H9 (cell line): ENCODE data around the gene MATK. TPM values are rescaled to one million over a fixed set of nuclear protein-coding genes. Genes with fewer than 3 reads are reported as not detected.

Experiments used
- DNase-seq: peaks from one replicate; pipeline ENCODE4 v3.0.0-alpha.2; 2017
- H2AFZ ChIP-seq: one replicate; pipeline ENCODE4 v1.6.1; 2013; ENCODE audit warnings: mild to moderate bottlenecking, low read length, control low read depth, moderate library complexity
- H2AK5ac ChIP-seq: 2 replicates; pipeline ENCODE4 v1.6.1; 2013; ENCODE audit warnings: low read length, control low read depth, mixed read lengths; ENCODE audit not compliant: insufficient read length
- H2BK120ac ChIP-seq: one replicate; pipeline ENCODE4 v1.6.1; 2013; ENCODE audit warnings: low read depth, mild to moderate bottlenecking, low read length, control low read depth, inconsistent platforms; ENCODE audit not compliant: poor library complexity, severe bottlenecking
- H2BK12ac ChIP-seq: 2 replicates; pipeline ENCODE4 v1.6.1; 2013; ENCODE audit warnings: low read length, control low read depth, mixed read lengths, low read depth; ENCODE audit not compliant: insufficient read length
- H2BK15ac ChIP-seq: 2 replicates; pipeline ENCODE4 v1.6.1; 2013; ENCODE audit warnings: low read depth, low read length, control low read depth
- H2BK20ac ChIP-seq: one replicate; pipeline ENCODE4 v1.6.1; 2013; ENCODE audit warnings: low read depth, mild to moderate bottlenecking, low read length, control low read depth, inconsistent platforms; ENCODE audit not compliant: poor library complexity, severe bottlenecking
- H2BK5ac ChIP-seq: 2 replicates; pipeline ENCODE4 v1.6.1; 2013; ENCODE audit warnings: low read length, control low read depth, mixed read lengths; ENCODE audit not compliant: insufficient read length
- H3K14ac ChIP-seq: 2 replicates; pipeline ENCODE4 v1.6.1; 2013; ENCODE audit warnings: low read length, control low read depth; ENCODE audit not compliant: insufficient read depth
- H3K18ac ChIP-seq: 2 replicates; pipeline ENCODE4 v1.6.1; 2013; ENCODE audit warnings: low read depth, mild to moderate bottlenecking, mixed read lengths, low read length, control low read depth; ENCODE audit not compliant: insufficient read length
- H3K23ac ChIP-seq: 2 replicates; pipeline ENCODE4 v1.6.1; 2013; ENCODE audit warnings: low read length, control low read depth, mixed read lengths, low read depth; ENCODE audit not compliant: insufficient read length
- H3K23me2 ChIP-seq: 2 replicates; pipeline ENCODE4 v1.6.1; 2013; ENCODE audit warnings: low read depth, mild to moderate bottlenecking, mixed read lengths, low read length, control low read depth; ENCODE audit not compliant: insufficient read length, poor library complexity, severe bottlenecking
- H3K27ac ChIP-seq: 2 replicates; pipeline ENCODE4 v1.5.1; 2013; ENCODE audit warnings: low read length, control low read depth, mixed read lengths, low read depth; ENCODE audit not compliant: insufficient read length
- H3K27me3 ChIP-seq: 2 replicates; pipeline ENCODE4 v1.6.1; 2013; ENCODE audit warnings: low read length, control low read depth, inconsistent platforms; ENCODE audit not compliant: insufficient read depth
- H3K4ac ChIP-seq: 2 replicates; pipeline ENCODE4 v1.6.1; 2013; ENCODE audit warnings: low read depth, mild to moderate bottlenecking, control low read depth, inconsistent platforms, low read length, moderate library complexity
- H3K4me1 ChIP-seq: 2 replicates; pipeline ENCODE4 v1.6.1; 2013; ENCODE audit warnings: low read length, control low read depth, inconsistent platforms; ENCODE audit not compliant: insufficient read depth
- H3K4me2 ChIP-seq: 2 replicates; pipeline ENCODE4 v1.6.1; 2013; ENCODE audit warnings: low read length, control low read depth, mixed read lengths; ENCODE audit not compliant: insufficient read length, insufficient read depth
- H3K56ac ChIP-seq: 2 replicates; pipeline ENCODE4 v1.6.1; 2013; ENCODE audit warnings: low read depth, mild to moderate bottlenecking, mixed read lengths, low read length, control low read depth; ENCODE audit not compliant: insufficient read length
- H3K79me1 ChIP-seq: 2 replicates; pipeline ENCODE4 v1.6.1; 2013; ENCODE audit warnings: low read depth, mild to moderate bottlenecking, moderate library complexity, low read length, control low read depth, inconsistent platforms; ENCODE audit not compliant: insufficient read depth, poor library complexity, severe bottlenecking
- H3K79me2 ChIP-seq: 2 replicates; pipeline ENCODE4 v1.6.1; 2013; ENCODE audit warnings: low read length, control low read depth, inconsistent platforms; ENCODE audit not compliant: insufficient read depth
- H3K9ac ChIP-seq: 2 replicates; pipeline ENCODE4 v1.6.1; 2013; ENCODE audit warnings: low read length, control low read depth, mixed read lengths; ENCODE audit not compliant: insufficient read length; ENCODE audit errors: extremely low read depth
- H3K9me3 ChIP-seq: one replicate; pipeline ENCODE4 v1.6.1; 2013; ENCODE audit warnings: low read depth, low read length, inconsistent platforms; ENCODE audit not compliant: control insufficient read depth
- H3T11ph ChIP-seq: one replicate; pipeline ENCODE4 v1.6.1; 2013; ENCODE audit warnings: mild to moderate bottlenecking, low read length, control low read depth, inconsistent platforms
- H4K20me1 ChIP-seq: one replicate; pipeline ENCODE4 v1.6.1; 2013; ENCODE audit not compliant: control insufficient read depth, insufficient read length, insufficient read depth
- H4K5ac ChIP-seq: 2 replicates; pipeline ENCODE4 v1.6.1; 2013; ENCODE audit warnings: low read depth, mild to moderate bottlenecking, mixed read lengths, low read length, control low read depth; ENCODE audit not compliant: insufficient read length
- H4K8ac ChIP-seq: replicated peaks from 2 replicates; pipeline ENCODE4 v1.6.1; 2013; ENCODE audit warnings: low read length, control low read depth, mixed read lengths, low read depth; ENCODE audit not compliant: insufficient read length
- H4K91ac ChIP-seq: 2 replicates; pipeline ENCODE4 v1.6.1; 2013; ENCODE audit warnings: low read depth, mild to moderate bottlenecking, moderate library complexity, mixed read lengths, low read length, control low read depth; ENCODE audit not compliant: insufficient read length
- H3K27ac Mint-ChIP-seq, 3 experiments: 2 replicates in 2 of 3; 3 replicates in 1 of 3; pipeline ENCODE4 v1.8.0; 2020 to 2021; ENCODE audit warnings: mixed read lengths in 3 of 3, mild to moderate bottlenecking in 1 of 3, moderate library complexity in 1 of 3
- H3K27me3 Mint-ChIP-seq: 2 replicates; pipeline ENCODE4 v1.8.0; 2021; ENCODE audit warnings: low read depth, mild to moderate bottlenecking, moderate library complexity, mixed read lengths
- H3K36me3 Mint-ChIP-seq, 3 experiments: 2 replicates in 2 of 3; 3 replicates in 1 of 3; pipeline ENCODE4 v1.8.0; 2020 to 2021; ENCODE audit warnings: low read depth in 3 of 3, mixed read lengths in 3 of 3; ENCODE audit not compliant: insufficient read depth in 1 of 3
- H3K4me1 Mint-ChIP-seq, 2 experiments: 2 replicates each; pipeline ENCODE4 v1.8.0; 2020; ENCODE audit warnings: mixed read lengths in 2 of 2
- H3K4me3 Mint-ChIP-seq, 2 experiments: 2 replicates in 1 of 2; 3 replicates in 1 of 2; pipeline ENCODE4 v1.8.0; 2020 to 2021; ENCODE audit warnings: mild to moderate bottlenecking in 2 of 2, mixed read lengths in 2 of 2, moderate library complexity in 1 of 2
- H3K9me3 Mint-ChIP-seq, 2 experiments: 2 replicates in 1 of 2; 3 replicates in 1 of 2; pipeline ENCODE4 v1.8.0; 2020; ENCODE audit warnings: mild to moderate bottlenecking in 2 of 2, mixed read lengths in 2 of 2, moderate library complexity in 1 of 2
- CTCF ChIP-seq: fragments of 200-600 bp; sonication (generic); conservative IDR thresholded peaks from 3 replicates; pipeline ENCODE4 v1.8.0; 2021; ENCODE audit warnings: antibody characterized with exemption, mild to moderate bottlenecking
- WGBS: extraction: QIAGEN DNeasy Blood & Tissue Kit; methylation state at CpG from one replicate; pipeline ENCODE4 v1.1.7; 2013; ENCODE audit warnings: missing lambda C conversion rate, low lambda C conversion rate, mixed read lengths; ENCODE audit not compliant: insufficient read length; ENCODE audit errors: extremely low coverage; 5-methylcytosine and 5-hydroxymethylcytosine counted together
- total RNA-seq: library from RNA; stranded (reverse); gene quantifications from 2 replicates; pipeline ENCODE4 v1.2.1, GENCODE V29; 2021

Gene MATK
- total RNA-seq, 1 experiment from 2014 or later: 13.5 TPM

DNA sequence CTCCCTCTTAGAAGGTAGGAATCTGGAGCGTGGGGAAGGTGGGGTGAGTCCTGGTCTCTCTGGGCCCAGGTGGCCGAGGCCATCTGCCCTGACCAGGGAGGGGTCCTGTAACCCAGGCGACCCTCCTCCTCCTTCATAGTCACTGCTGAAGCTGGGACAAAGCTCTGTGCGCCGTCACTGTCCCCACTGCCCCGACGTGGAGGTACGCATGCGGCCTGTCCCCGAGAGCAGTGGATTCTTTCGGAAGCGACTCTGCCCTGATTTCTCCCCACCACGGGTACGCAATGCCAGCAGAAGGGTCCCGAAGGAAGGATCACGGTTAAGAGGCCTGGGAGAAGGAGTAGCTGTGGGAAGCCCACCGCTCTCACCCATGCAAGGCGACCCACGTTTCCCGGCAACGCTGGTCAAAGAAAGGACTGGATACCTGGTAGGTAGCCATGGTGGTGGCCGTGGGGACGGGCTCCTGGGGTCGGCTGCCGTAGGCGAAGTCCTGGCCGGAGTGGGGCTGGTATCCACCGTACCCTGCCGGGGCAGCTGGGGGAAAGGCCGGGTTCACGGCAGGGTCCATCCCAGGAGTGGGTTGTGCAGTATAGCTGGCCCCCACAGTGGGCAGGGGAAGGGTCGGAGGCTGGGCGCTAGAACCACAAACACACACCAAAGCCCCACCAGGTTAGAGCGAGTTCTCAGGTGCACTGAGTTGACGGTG is 48.3 kb upstream of the MATK start:
- no peaks in the 10 kb centered on the region for H3K23me2 ChIP-seq
- H4K5ac ChIP-seq: no peak overlapping the region
- H3K4me2 ChIP-seq: no peak overlapping the region
- no peak overlapping the region for H2BK120ac ChIP-seq
- no peak for DNase-seq
- H3K27ac Mint-ChIP-seq: no peak overlapping the region
- no peak for TF ChIP-seq CTCF
- H3K4ac ChIP-seq: no peak overlapping the region
- H2AFZ ChIP-seq: no peak overlapping the region
- H2BK12ac ChIP-seq: no peak overlapping the region
- no peak overlapping the region for H3K14ac ChIP-seq
- no peak overlapping the region for H3K4me3 Mint-ChIP-seq
- no peaks in the 10 kb centered on the region for H4K20me1 ChIP-seq
- no peaks in the 10 kb centered on the region for H3K4me1 Mint-ChIP-seq
- no peak overlapping the region for H2BK5ac ChIP-seq
- H2BK15ac ChIP-seq: no peak overlapping the region
- no peak overlapping the region for H2AK5ac ChIP-seq
- H3K56ac ChIP-seq: no peak overlapping the region
- H4K91ac ChIP-seq: no peak overlapping the region
- H3K36me3 Mint-ChIP-seq: peaks cover 0 to 4% (median 4%) of the 10 kb centered on the region in 3 experiments; a peak in 3 of 7 replicates
- no peaks in the 10 kb centered on the region for H3K9me3 ChIP-seq
- no peak overlapping the region for H3K18ac ChIP-seq
- H2BK20ac ChIP-seq: no peak overlapping the region
- H3T11ph ChIP-seq: no peak overlapping the region
- H3K9me3 Mint-ChIP-seq: peaks cover 13 to 14% of the 10 kb centered on the region in 2 experiments; a peak in 4 of 5 replicates
- no peaks in the 10 kb centered on the region for H3K79me2 ChIP-seq
- no CpG with 5 or more reads among the region's 35 CpGs for WGBS
- no peak overlapping the region for H3K9ac ChIP-seq
- peaks cover 11% of the 10 kb centered on the region for H3K27me3 Mint-ChIP-seq
- H3K79me1 ChIP-seq: no peaks in the 10 kb centered on the region
- H3K27ac ChIP-seq: no peak overlapping the region
- H3K27me3 ChIP-seq: no peaks in the 10 kb centered on the region
- no peak overlapping the region for H4K8ac ChIP-seq
- no peaks in the 10 kb centered on the region for H3K4me1 ChIP-seq
- no peak overlapping the region for H3K23ac ChIP-seq
